SH-SY5Y (cell line): ENCODE measurements around the gene TOX3.

Experiments
- GATA2 ChIP-seq: IDR thresholded peaks from 2 replicates; pipeline ENCODE4 v1.6.1; 2011; ENCODE audit warnings: mild to moderate bottlenecking, low read depth, low read length
- GATA3 ChIP-seq: IDR thresholded peaks from 2 replicates; pipeline ENCODE4 v1.6.1; 2011; ENCODE audit warnings: low read depth, mild to moderate bottlenecking, low read length, moderate library complexity

Gene TOX3

GRCh38 chr16:52408191-52408845, 138.6 kb downstream of the TOX3 start:
- TF ChIP-seq GATA2: no peak
- no peak for TF ChIP-seq GATA3

GRCh38 chr16:52407778-52408177, 139.2 kb downstream of the TOX3 start:
- TF ChIP-seq GATA2: no peak
- no peak for TF ChIP-seq GATA3

- TF ChIP-seq GATA2: no peak
These were observed 141.5 kb downstream of the TOX3 start for GRCh38 chr16:52405441-52405840.

GRCh38 chr16:52404546-52404945, 142.4 kb downstream of the TOX3 start:
- TF ChIP-seq GATA2 (no peak), GATA3 (no peak)

- no peak for TF ChIP-seq GATA2
- TF ChIP-seq GATA3: no peak
These were observed 147.8 kb downstream of the TOX3 start for GRCh38 chr16:52399116-52399515.

GRCh38 chr16:52398491-52398960, 148.4 kb downstream of the TOX3 start:
- TF ChIP-seq GATA3: no peak
- no peak for TF ChIP-seq GATA2

- no peak for TF ChIP-seq GATA3
- no peak for TF ChIP-seq GATA2
These were observed 148.9 kb downstream of the TOX3 start for GRCh38 chr16:52398021-52398420.

- no peak for TF ChIP-seq GATA3
- TF ChIP-seq GATA2: no peak
These were observed 153.5 kb downstream of the TOX3 start for GRCh38 chr16:52393448-52393847.

- TF ChIP-seq GATA3 (no peak), GATA2 (no peak)
These were observed 157.9 kb downstream of the TOX3 start for GRCh38 chr16:52389045-52389444.
